GM10248 (cell line): ENCODE data around the gene RUFY1.

Source experiments
- CTCF ChIA-PET: fragments of 300-600 bp; sonication (Branson Sonifier 250); formaldehyde crosslinking; extraction: SDS; loops from one replicate; lab custom pipeline; 2021; ENCODE audit warnings: antibody characterized with exemption; lab: Yijun Ruan, JAX
- POLR2A ChIA-PET: fragments of 350-650 bp; sonication (Branson Sonifier 250); formaldehyde crosslinking; extraction: SDS; loops from one replicate; lab custom pipeline; 2020; ENCODE audit warnings: antibody characterized with exemption; lab: Yijun Ruan, JAX
- DNase-seq: peaks from one replicate; pipeline ENCODE4 v3.0.0; 2012; ENCODE audit errors: extremely low spot score
- CTCF ChIP-seq: IDR thresholded peaks from 2 replicates; pipeline ENCODE4 v1.5.1; 2012; ENCODE audit warnings: mild to moderate bottlenecking, low read depth; ENCODE audit errors: extremely low read depth, missing control alignments, control extremely low read depth

The RUFY1 gene

GRCh38 chr5:179605026-179605833, 54.9 kb downstream of the RUFY1 start:
- TF ChIP-seq CTCF: no peak
- no peak for DNase-seq
- ChIA-PET POLR2A (interaction anchor here (0.5 to 1.1 kb wide), 4 partner anchors 12 to 629 kb away, joined by 3 to 4 read pairs (median 4); partner anchors contain the start of gene HNRNPH1), CTCF (no interaction called here)

- POLR2A ChIA-PET: interaction anchor here (0.5 to 0.8 kb wide), 3 partner anchors 17 to 37 kb away, joined by 3 to 4 read pairs (median 4); partner anchors contain the start of gene HNRNPH1
- CTCF ChIA-PET: no interaction called here
- no peak for TF ChIP-seq CTCF
- DNase-seq: no peak
Measured at GRCh38 chr5:179606071-179606909, 55.9 kb downstream of the RUFY1 start.

DNA sequence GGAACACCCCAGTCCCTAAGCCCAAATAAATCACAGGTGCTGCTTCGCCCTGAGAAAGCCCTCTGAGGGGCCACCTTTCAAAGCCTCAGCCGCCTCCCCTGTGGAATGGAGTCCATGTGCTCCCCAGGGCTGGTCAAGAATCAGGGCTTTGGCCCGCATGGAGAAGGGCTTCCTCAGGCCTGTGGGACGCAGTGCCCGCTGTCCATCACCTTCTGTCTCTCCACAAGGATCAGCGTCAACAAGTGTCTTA, 56.5 kb downstream of the RUFY1 start:
- POLR2A ChIA-PET: interaction anchor here (0.8 kb wide), 1 partner anchor 17 kb away, joined by 4 read pairs; the partner anchor contains the start of gene HNRNPH1
- CTCF ChIA-PET: no interaction called here
- TF ChIP-seq CTCF: no peak
- no peak for DNase-seq

DNA sequence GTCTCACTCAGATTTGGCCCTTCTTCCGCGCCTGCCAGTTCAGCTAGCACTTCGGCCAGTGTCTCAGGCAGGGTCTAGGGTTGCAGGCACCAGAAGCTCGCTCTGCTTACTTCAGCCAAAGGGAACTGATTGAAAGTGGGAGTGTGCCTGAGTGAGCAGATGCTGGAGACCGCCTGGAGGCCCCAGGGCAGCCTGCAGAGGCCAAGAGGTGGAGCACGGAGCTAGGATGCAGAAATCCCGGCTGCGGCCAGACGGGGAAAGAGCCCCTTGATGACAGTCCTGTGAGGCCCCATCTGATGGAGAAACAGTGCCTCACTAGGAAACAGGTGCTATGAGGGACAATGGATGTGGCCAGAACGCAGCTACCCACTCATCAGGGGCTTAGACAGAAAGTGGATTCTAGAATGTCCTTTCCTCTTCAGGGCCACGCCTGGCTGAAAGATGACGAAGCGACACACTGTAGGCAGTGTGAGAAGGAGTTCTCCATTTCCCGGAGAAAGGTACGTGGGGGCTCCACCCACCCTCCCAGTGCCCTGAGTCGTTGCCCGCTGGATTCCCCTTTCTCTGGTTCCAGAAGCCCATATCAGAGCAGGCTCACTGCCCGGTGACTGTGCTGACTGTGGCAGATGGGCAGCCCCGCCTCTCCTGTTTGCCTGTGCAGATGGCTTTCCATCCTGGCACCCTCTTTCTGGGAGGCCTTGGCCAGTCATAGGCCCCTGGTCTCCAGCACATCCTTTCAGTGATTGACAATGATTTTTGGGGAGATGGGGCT, 57.0 kb downstream of the RUFY1 start:
- CTCF ChIA-PET: interaction anchor here (1.9 to 2.3 kb wide), 2 partner anchors 14 to 61 kb away, joined by 6 to 7 read pairs; no protein-coding TSS in a partner anchor
- TF ChIP-seq CTCF: no peak
- POLR2A ChIA-PET: interaction anchor here (0.5 to 1.5 kb wide), 2 partner anchors 16 to 1008 kb away, joined by 4 to 9 read pairs; partner anchors contain the start of gene HNRNPH1
- DNase-seq: no peak

- no peak for DNase-seq
- POLR2A ChIA-PET: interaction anchor here (0.5 to 1.5 kb wide), 2 partner anchors 15 to 1009 kb away, joined by 4 to 9 read pairs; partner anchors contain the start of gene HNRNPH1
Measured at GRCh38 chr5:179608131-179608581, 57.8 kb downstream of the RUFY1 start.

More at GRCh38 chr5:179608131-179608581, 57.8 kb downstream of the RUFY1 start:
- CTCF ChIA-PET: interaction anchor here (1.0 to 2.3 kb wide), 3 partner anchors 13 to 60 kb away, joined by 3 to 7 read pairs (median 6); partner anchors contain the start of gene HNRNPH1
- no peak for TF ChIP-seq CTCF
